ENCODE measurements around the gene LSAMP. TPM values are rescaled to one million over a fixed set of nuclear protein-coding genes. Genes with fewer than 3 reads are reported as not detected.

The LSAMP gene
- polyA plus RNA-seq, 1 of the 3 experiments (the other 2 are of a cell fraction) = 6.6 TPM

DNA sequence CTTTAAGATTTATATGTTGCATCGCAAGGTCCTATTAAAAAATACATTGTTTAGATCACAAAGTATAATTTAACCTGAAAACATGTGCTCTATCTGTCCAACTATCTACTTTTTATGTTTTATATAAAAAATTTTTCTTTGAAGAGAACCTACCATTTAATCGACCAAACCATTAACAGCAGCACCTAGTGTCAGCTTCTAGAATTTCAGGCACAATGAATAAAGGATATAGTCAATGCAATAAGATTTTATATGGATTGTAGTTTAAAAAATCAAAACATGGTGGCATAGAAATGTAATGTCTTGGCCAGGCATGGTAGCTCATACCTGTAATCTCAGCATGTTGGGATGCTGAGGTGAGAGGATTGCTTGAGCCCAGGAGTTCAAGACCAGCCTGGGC lies 508.2 kb downstream of the LSAMP start:
- no peaks in the 10 kb centered on the region for H4K20me1 ChIP-seq (ENCODE audit: insufficient read depth)
- no peaks in the 10 kb centered on the region for H3K36me3 ChIP-seq (replicated peaks in 1 of 2; ENCODE audit: control insufficient read depth in 1 of 2, insufficient read depth in 2 of 2, low read length in 1 of 2)
- no peak overlapping the region for H3K4me2 ChIP-seq
- ChIA-PET POLR2A (no interaction called here), CTCF (interaction anchor here (0.5 to 1.6 kb wide), 4 partner anchors 9 to 40 kb away, joined by 3 to 7 read pairs (median 4); no protein-coding TSS in a partner anchor)
- H3K27me3 ChIP-seq (ENCODE audit: insufficient read depth) = no peaks in the 10 kb centered on the region
- H3K4me1 ChIP-seq (ENCODE audit: control insufficient read depth in 1 of 2, insufficient read depth in 2 of 2, low read depth in 1 of 2, low read length in 1 of 2) = no peaks in the 10 kb centered on the region
- no peak overlapping the region for H3K4me3 ChIP-seq (ENCODE audit: low read depth in 2 of 2, low read length in 1 of 2)
- 78% methylated on average over 2 of the region's 2 CpGs for WGBS (ENCODE audit: low lambda C conversion rate)
- H3K79me2 ChIP-seq (ENCODE audit: insufficient read depth) = no peaks in the 10 kb centered on the region
- H2AFZ ChIP-seq (ENCODE audit: low read depth) = no peak overlapping the region
- no peaks in the 10 kb centered on the region for H3K9me3 ChIP-seq
- H3K9ac ChIP-seq = no peak overlapping the region
- DNase-seq = no peak
- H3F3A ChIP-seq (replicated peaks; ENCODE audit: insufficient read depth) = no peaks in the 10 kb centered on the region
- no peaks in the 10 kb centered on the region for H3K9me2 ChIP-seq
- TF ChIP-seq, protein P1, sequence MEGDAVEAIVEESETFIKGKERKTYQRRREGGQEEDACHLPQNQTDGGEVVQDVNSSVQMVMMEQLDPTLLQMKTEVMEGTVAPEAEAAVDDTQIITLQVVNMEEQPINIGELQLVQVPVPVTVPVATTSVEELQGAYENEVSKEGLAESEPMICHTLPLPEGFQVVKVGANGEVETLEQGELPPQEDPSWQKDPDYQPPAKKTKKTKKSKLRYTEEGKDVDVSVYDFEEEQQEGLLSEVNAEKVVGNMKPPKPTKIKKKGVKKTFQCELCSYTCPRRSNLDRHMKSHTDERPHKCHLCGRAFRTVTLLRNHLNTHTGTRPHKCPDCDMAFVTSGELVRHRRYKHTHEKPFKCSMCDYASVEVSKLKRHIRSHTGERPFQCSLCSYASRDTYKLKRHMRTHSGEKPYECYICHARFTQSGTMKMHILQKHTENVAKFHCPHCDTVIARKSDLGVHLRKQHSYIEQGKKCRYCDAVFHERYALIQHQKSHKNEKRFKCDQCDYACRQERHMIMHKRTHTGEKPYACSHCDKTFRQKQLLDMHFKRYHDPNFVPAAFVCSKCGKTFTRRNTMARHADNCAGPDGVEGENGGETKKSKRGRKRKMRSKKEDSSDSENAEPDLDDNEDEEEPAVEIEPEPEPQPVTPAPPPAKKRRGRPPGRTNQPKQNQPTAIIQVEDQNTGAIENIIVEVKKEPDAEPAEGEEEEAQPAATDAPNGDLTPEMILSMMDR (IDR thresholded peaks at IDR 0.05) = peak; percentile 60
- TF ChIP-seq RFX5 (IDR thresholded peaks at IDR 0.05; ENCODE audit: low read length) (no peak), RAD21 (IDR thresholded peaks at IDR 0.05; ENCODE audit: low read length) (peak; percentile 25; the same call in 1 of the 2 replicates)
- H3K27ac ChIP-seq (ENCODE audit: low read depth in 2 of 2, low read length in 1 of 2) = no peak overlapping the region

DNA sequence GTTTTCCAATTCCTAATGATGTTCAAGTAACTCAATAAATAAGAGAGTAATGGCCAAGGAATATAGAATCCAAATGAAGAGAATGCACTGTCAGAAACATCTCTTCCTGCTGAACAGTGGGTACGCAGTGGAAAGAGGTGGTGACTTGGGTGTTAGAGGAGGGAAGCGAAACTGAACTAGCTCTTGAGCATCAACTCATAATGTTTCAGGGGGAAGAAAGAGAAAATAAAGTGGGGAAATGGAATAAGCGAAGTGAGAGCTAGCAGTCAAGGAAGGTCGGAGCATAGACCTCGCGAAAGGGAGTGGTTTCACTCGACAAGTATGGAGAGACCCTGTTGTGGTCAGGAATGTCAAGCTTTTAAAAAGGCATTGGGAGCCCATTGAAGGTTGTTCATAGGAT lies 512.5 kb downstream of the LSAMP start:
- Histone ChIP-seq H3K9me2 (no peaks in the 10 kb centered on the region), H3K27ac (ENCODE audit: low read depth in 2 of 2, low read length in 1 of 2) (no peak overlapping the region), H3K9ac (no peak overlapping the region), H3F3A (replicated peaks; ENCODE audit: insufficient read depth) (no peaks in the 10 kb centered on the region), H3K79me2 (ENCODE audit: insufficient read depth) (no peaks in the 10 kb centered on the region), H3K4me3 (ENCODE audit: low read depth in 2 of 2, low read length in 1 of 2) (no peak overlapping the region), H3K4me2 (no peak overlapping the region), H3K9me3 (no peaks in the 10 kb centered on the region), H2AFZ (ENCODE audit: low read depth) (no peak overlapping the region), H3K36me3 (replicated peaks in 1 of 2; ENCODE audit: control insufficient read depth in 1 of 2, insufficient read depth in 2 of 2, low read length in 1 of 2) (no peaks in the 10 kb centered on the region), H3K27me3 (ENCODE audit: insufficient read depth) (no peaks in the 10 kb centered on the region), H4K20me1 (ENCODE audit: insufficient read depth) (no peaks in the 10 kb centered on the region), H3K4me1 (ENCODE audit: control insufficient read depth in 1 of 2, insufficient read depth in 2 of 2, low read depth in 1 of 2, low read length in 1 of 2) (peaks cover 0 to 1% of the 10 kb centered on the region in 2 experiments; a peak in 1 of 4 replicates)
- ChIA-PET POLR2A (no interaction called here), CTCF (interaction anchor here (0.7 kb wide), 1 partner anchor 678 kb away, joined by 3 read pairs; no protein-coding TSS in a partner anchor)
- TF ChIP-seq, protein P2, sequence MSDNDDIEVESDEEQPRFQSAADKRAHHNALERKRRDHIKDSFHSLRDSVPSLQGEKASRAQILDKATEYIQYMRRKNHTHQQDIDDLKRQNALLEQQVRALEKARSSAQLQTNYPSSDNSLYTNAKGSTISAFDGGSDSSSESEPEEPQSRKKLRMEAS (IDR thresholded peaks at IDR 0.05; ENCODE audit: low read depth) = no peak
- no peak for TF ChIP-seq JUND (IDR thresholded peaks at IDR 0.05)
- no peak for TF ChIP-seq RAD21 (IDR thresholded peaks at IDR 0.05; ENCODE audit: low read length)
- TF ChIP-seq MEF2A (IDR thresholded peaks at IDR 0.05; ENCODE audit: borderline replicate concordance, low read depth) = no peak
- TF ChIP-seq, protein P3, sequence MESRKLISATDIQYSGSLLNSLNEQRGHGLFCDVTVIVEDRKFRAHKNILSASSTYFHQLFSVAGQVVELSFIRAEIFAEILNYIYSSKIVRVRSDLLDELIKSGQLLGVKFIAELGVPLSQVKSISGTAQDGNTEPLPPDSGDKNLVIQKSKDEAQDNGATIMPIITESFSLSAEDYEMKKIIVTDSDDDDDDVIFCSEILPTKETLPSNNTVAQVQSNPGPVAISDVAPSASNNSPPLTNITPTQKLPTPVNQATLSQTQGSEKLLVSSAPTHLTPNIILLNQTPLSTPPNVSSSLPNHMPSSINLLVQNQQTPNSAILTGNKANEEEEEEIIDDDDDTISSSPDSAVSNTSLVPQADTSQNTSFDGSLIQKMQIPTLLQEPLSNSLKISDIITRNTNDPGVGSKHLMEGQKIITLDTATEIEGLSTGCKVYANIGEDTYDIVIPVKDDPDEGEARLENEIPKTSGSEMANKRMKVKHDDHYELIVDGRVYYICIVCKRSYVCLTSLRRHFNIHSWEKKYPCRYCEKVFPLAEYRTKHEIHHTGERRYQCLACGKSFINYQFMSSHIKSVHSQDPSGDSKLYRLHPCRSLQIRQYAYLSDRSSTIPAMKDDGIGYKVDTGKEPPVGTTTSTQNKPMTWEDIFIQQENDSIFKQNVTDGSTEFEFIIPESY (IDR thresholded peaks at IDR 0.05; ENCODE audit: borderline replicate concordance, low read depth) = no peak
- TF ChIP-seq FOXM1 (IDR thresholded peaks at IDR 0.05; ENCODE audit: low read depth) = no peak
- no peak for TF ChIP-seq SMC3 (IDR thresholded peaks at IDR 0.05; ENCODE audit: low read depth, low read length)
- TF ChIP-seq, protein P1 (IDR thresholded peaks at IDR 0.05) = no peak
- TF ChIP-seq RCOR1 (IDR thresholded peaks at IDR 0.05; ENCODE audit: low read length) = no peak
- TF ChIP-seq, protein P4, sequence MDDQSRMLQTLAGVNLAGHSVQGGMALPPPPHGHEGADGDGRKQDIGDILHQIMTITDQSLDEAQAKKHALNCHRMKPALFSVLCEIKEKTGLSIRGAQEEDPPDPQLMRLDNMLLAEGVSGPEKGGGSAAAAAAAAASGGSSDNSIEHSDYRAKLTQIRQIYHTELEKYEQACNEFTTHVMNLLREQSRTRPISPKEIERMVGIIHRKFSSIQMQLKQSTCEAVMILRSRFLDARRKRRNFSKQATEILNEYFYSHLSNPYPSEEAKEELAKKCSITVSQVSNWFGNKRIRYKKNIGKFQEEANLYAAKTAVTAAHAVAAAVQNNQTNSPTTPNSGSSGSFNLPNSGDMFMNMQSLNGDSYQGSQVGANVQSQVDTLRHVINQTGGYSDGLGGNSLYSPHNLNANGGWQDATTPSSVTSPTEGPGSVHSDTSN (IDR thresholded peaks at IDR 0.05) = no peak
- TF ChIP-seq GABPA (IDR thresholded peaks at IDR 0.05; ENCODE audit: low read depth) = no peak
- no peak for TF ChIP-seq TCF12 (IDR thresholded peaks at IDR 0.05)
- no peak for TF ChIP-seq GATA2 (CRISPR knock-in tag; IDR thresholded peaks at IDR 0.05)
- TF ChIP-seq, protein P5, sequence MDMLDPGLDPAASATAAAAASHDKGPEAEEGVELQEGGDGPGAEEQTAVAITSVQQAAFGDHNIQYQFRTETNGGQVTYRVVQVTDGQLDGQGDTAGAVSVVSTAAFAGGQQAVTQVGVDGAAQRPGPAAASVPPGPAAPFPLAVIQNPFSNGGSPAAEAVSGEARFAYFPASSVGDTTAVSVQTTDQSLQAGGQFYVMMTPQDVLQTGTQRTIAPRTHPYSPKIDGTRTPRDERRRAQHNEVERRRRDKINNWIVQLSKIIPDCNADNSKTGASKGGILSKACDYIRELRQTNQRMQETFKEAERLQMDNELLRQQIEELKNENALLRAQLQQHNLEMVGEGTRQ (IDR thresholded peaks at IDR 0.05; ENCODE audit: borderline replicate concordance, low read depth, low read length) = no peak
- DNase-seq = no peak
- WGBS (ENCODE audit: low lambda C conversion rate) = 80% methylated on average over 7 of the region's 7 CpGs

Measured in SK-N-SH (cell line).